Liver (tissue), 9 donors: ENCODE data around the gene TMLHE. TPM values are rescaled to one million over a fixed set of nuclear protein-coding genes. Genes with fewer than 3 reads are reported as not detected.
"Not testable (repeated sequence)": the region's sequence is repeated elsewhere in the genome, so short reads cannot be mapped to it uniquely, and the experiment has no call there.

ENCODE experiments used
- DNase-seq: peaks from one replicate; pipeline ENCODE4 v3.0.0-alpha.2; 2017; ENCODE audit warnings: low spot score
- H3K27ac ChIP-seq, 2 donors: one replicate each; pipeline ENCODE4 v1.7.0; 2013; ENCODE audit warnings: inconsistent platforms in 2 of 2, low read length in 2 of 2, control low read depth in 1 of 2, low read depth in 1 of 2, mild to moderate bottlenecking in 1 of 2
- H3K27me3 ChIP-seq, 4 donors: one replicate each; pipeline versions ENCODE4 v1.6.1 to v1.7.0; 2013; ENCODE audit warnings: low read length in 3 of 4, inconsistent platforms in 1 of 4, mild to moderate bottlenecking in 1 of 4, moderate library complexity in 1 of 4; ENCODE audit not compliant: control insufficient read depth in 4 of 4, insufficient read depth in 4 of 4
- H3K36me3 ChIP-seq, 4 donors: one replicate each; pipeline versions ENCODE4 v1.6.1 to v1.7.0; 2013; ENCODE audit warnings: low read length in 3 of 4, mild to moderate bottlenecking in 3 of 4, low read depth in 1 of 4, moderate library complexity in 1 of 4; ENCODE audit not compliant: control insufficient read depth in 4 of 4, insufficient read depth in 3 of 4
- H3K4me1 ChIP-seq, 4 donors: one replicate each; pipeline versions ENCODE4 v1.6.1 to v1.7.0; 2013; ENCODE audit warnings: low read length in 3 of 4, mild to moderate bottlenecking in 3 of 4, moderate library complexity in 1 of 4; ENCODE audit not compliant: control insufficient read depth in 4 of 4, insufficient read depth in 4 of 4
- H3K4me3 ChIP-seq, 3 donors: one replicate each; pipeline versions ENCODE4 v1.6.1 to v1.7.0; 2013; ENCODE audit warnings: low read length in 3 of 3, control low read depth in 1 of 3, low read depth in 1 of 3, mild to moderate bottlenecking in 1 of 3
- H3K9ac ChIP-seq, 2 donors: one replicate each; pipeline ENCODE4 v1.7.0; 2013; ENCODE audit warnings: low read length in 2 of 2, mild to moderate bottlenecking in 2 of 2, moderate library complexity in 2 of 2, control low read depth in 1 of 2, low read depth in 1 of 2
- H3K9me3 ChIP-seq, 4 donors: one replicate each; pipeline versions ENCODE4 v1.6.1 to v1.7.0; 2013; ENCODE audit warnings: low read length in 3 of 4; ENCODE audit not compliant: control insufficient read depth in 4 of 4
- ATF3 ChIP-seq: IDR thresholded peaks from 2 replicates; pipeline ENCODE4 v1.6.1; 2016; ENCODE audit warnings: antibody characterized with exemption
- RXRA ChIP-seq, 2 donors: IDR thresholded peaks; 2 replicates each; pipeline ENCODE4 v1.6.1; 2017 to 2018; ENCODE audit warnings: antibody characterized with exemption in 2 of 2, mild to moderate bottlenecking in 1 of 2
- WGBS: extraction: QIAGEN DNeasy Blood & Tissue Kit; methylation state at CpG from one replicate; pipeline ENCODE4 v1.1.7; 2013; 5-methylcytosine and 5-hydroxymethylcytosine counted together
- polyA plus RNA-seq, 2 donors: library from polyadenylated mRNA; stranded (reverse) in 1 of 2; unstranded in 1 of 2; fragments of 200-250 nt in 1 of 2; fragments of >200 nt in 1 of 2; fragmentation: Nextera tagmentation in 1 of 2; extraction: Ambion mirVana in 1 of 2; gene quantifications; one replicate each; pipeline versions ENCODE4 v1.2.1 to v1.2.3, GENCODE V29; 2013 to 2015
- total RNA-seq, 2 donors: library from RNA; depleted of rRNA; stranded (reverse); fragments of >200 nt; gene quantifications; one replicate each; pipeline ENCODE4 v1.2.3, GENCODE V29; 2014
- donor health status: healthy.
- donor health status: healthy.
- donor health status: healthy.
- donor health status: healthy.
- donor health status: healthy.

TMLHE gene
- total and polyA plus RNA-seq, 4 donors, result 10.4 to 21.3 (median 12.2) TPM

- no peaks in the 10 kb centered on the region for H3K4me1 ChIP-seq
- TF ChIP-seq ATF3, result no peak
- no peak for TF ChIP-seq RXRA (IDR thresholded peaks at IDR 0.05)
These were observed 107.5 kb downstream of the TMLHE start for GRCh38 chrX:155505296-155505695.

GRCh38 chrX:155495134-155495533, 117.6 kb downstream of the TMLHE start:
- H3K36me3 ChIP-seq, DNase-seq, H3K27me3 ChIP-seq, H3K4me3 ChIP-seq, H3K9me3 ChIP-seq, H3K27ac ChIP-seq, H3K9ac ChIP-seq, H3K4me1 ChIP-seq: not testable (repeated sequence)
- WGBS, result no CpG with 5 or more reads among the region's 2 CpGs

More at GRCh38 chrX:155505296-155505695, 107.5 kb downstream of the TMLHE start:
- H3K9me3 ChIP-seq, result no peaks in the 10 kb centered on the region
- DNase-seq, result no peak
- H3K27ac ChIP-seq, result no peak overlapping the region
- H3K4me3 ChIP-seq, result no peak overlapping the region
- H3K27me3 ChIP-seq, result no peaks in the 10 kb centered on the region
- peaks cover 0 to 2% (median 0%) of the 10 kb centered on the region in 4 donors for H3K36me3 ChIP-seq
- no peak overlapping the region for H3K9ac ChIP-seq

DNA sequence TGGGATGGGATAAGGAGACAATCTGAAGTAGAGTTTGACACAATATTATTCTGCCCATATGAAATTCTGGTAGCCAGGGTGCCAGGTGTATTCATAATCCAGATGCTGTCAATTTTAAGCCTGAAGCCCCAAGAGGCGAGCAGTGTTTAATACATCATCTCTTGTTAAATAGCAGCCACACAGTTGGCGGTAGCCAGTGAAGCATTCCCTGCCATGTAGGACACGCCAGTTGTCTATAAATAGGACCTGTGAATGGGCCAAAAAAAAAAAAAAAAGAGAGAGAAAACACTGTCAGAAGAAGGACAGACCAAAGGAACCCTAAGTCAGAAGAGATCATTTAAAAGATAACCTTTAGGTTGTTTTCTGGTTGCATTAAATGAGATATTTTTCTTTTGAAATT, 121.3 kb downstream of the TMLHE start:
- DNase-seq, H3K36me3 ChIP-seq, H3K9ac ChIP-seq, H3K4me1 ChIP-seq, H3K27ac ChIP-seq, H3K27me3 ChIP-seq, H3K4me3 ChIP-seq, H3K9me3 ChIP-seq: not testable (repeated sequence)
- no CpG with 5 or more reads among the region's 3 CpGs for WGBS

- H3K4me1 ChIP-seq, H3K36me3 ChIP-seq, H3K9me3 ChIP-seq, H3K27me3 ChIP-seq, H3K9ac ChIP-seq, H3K4me3 ChIP-seq, DNase-seq, H3K27ac ChIP-seq: not testable (repeated sequence)
- no CpG with 5 or more reads among the region's 7 CpGs for WGBS
These were observed 135.6 kb downstream of the TMLHE start for GRCh38 chrX:155477136-155477535.

DNA sequence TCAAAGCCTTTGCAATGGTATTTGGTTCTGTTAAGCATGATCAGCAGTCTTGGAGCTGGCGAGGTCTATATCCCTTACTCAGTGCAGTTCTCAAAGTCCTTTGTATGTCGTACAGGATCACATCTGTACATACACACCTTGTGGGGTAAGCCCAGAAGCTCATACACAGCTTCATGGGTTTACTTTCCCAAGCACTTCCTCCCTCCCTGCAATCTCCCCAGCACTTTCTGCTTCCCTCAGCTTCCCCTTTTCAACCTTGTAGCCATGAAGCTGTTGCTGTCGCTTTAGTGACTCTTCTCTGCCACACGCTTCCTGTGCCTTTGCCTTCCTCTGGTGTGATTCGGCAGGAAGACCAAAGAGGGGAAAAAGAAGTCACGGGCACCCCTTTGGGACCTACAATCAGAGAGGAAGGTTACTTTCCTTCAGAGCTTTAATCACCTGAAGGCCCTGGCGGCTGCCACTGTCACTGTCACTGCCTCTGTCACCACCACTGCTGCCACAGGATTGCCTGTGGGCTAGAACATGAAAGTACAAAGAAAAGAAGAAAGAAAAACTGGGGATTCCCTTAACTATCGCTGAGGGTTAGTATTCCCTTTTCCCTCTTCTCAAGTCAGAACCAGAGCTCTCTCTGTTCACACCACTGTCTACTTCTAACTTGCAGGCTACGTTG, 146.3 kb downstream of the TMLHE start:
- H3K9me3 ChIP-seq, H3K9ac ChIP-seq, H3K27ac ChIP-seq, H3K4me3 ChIP-seq, H3K27me3 ChIP-seq, DNase-seq, H3K4me1 ChIP-seq, H3K36me3 ChIP-seq: not testable (repeated sequence)
- no CpG with 5 or more reads among the region's 9 CpGs for WGBS

- not testable (repeated sequence) for H3K27ac ChIP-seq, H3K4me3 ChIP-seq, H3K27me3 ChIP-seq, H3K9ac ChIP-seq, DNase-seq, H3K9me3 ChIP-seq, H3K36me3 ChIP-seq, H3K4me1 ChIP-seq
- no CpG with 5 or more reads among the region's 8 CpGs for WGBS
These were observed 152.3 kb downstream of the TMLHE start for GRCh38 chrX:155460501-155460900.

DNA sequence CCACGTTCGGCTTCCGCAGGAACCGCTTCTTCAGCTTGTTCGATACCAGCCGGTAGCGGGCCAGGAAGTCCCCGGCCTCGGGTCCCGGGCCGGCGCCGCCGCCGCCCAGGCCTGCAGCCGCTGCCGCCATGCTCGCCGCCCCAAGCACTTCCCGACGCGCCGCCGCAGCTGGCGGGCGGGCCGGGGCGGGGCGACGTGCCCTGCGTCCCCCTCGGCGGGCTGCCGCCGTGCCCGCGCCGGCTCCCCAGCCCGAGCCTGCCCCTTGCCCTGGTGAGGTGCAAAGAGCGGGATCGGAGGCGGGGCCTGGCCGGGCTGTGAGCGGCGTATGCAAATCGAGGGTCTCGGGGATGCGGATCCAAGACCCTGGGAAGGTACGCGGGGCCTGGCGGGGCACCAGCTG, 154.3 kb downstream of the TMLHE start, which contains the start of gene F8A3:
F8A3 (minus strand) TSS at position 150 of the 400 bp plus-strand sequence; CDS start at position 130, 20 bp downstream.
- H3K9ac ChIP-seq, DNase-seq, H3K27me3 ChIP-seq, H3K4me1 ChIP-seq, H3K9me3 ChIP-seq, H3K4me3 ChIP-seq, H3K27ac ChIP-seq, H3K36me3 ChIP-seq: not testable (repeated sequence)
- no CpG with 5 or more reads among the region's 51 CpGs for WGBS

GRCh38 chrX:155457761-155458447, 154.8 kb downstream of the TMLHE start:
- not testable (repeated sequence) for H3K4me3 ChIP-seq, H3K9ac ChIP-seq

More at GRCh38 chrX:155457761-155458447, 154.8 kb downstream of the TMLHE start:
- not testable (repeated sequence) for DNase-seq, H3K27me3 ChIP-seq, H3K36me3 ChIP-seq, H3K9me3 ChIP-seq, H3K27ac ChIP-seq, H3K4me1 ChIP-seq
- no CpG with 5 or more reads among the region's 97 CpGs for WGBS
